GM19468 (cell line): Measurements from ENCODE around the gene WFDC8.
"Not testable (repeated sequence)": the region's sequence is repeated elsewhere in the genome, so short reads cannot be mapped to it uniquely, and the experiment has no call there.

Experiments
- ATAC-seq: cut with Tn5 transposase; IDR thresholded peaks from one replicate; pipeline ENCODE4 v1.9.1; 2021; ENCODE audit warnings: mild to moderate bottlenecking, moderate library complexity, moderate number of reproducible peaks; ENCODE audit not compliant: unreplicated experiment; ENCODE audit errors: extremely low read depth

WFDC8 gene

GRCh38 chr20:45579184-45579583 lies at the start of gene WFDC8:
Gene WFDC8, minus strand, starts transcription at chr20:45579284. Its CDS starts 37 bp downstream, at chr20:45579247.
- no peak for ATAC-seq

GRCh38 chr20:45626540-45626939 lies 47.5 kb upstream of the WFDC8 start:
- no peak for ATAC-seq

GRCh38 chr20:45621593-45621992 lies 42.5 kb upstream of the WFDC8 start:
- no peak for ATAC-seq

GRCh38 chr20:45617591-45617990 lies 38.5 kb upstream of the WFDC8 start:
- no peak for ATAC-seq

GRCh38 chr20:45612314-45612713 lies 33.2 kb upstream of the WFDC8 start:
- no peak for ATAC-seq

- no peak for ATAC-seq
These were observed 32.0 kb upstream of the WFDC8 start for GRCh38 chr20:45611054-45611453.

- ATAC-seq = no peak
These were observed 28.7 kb upstream of the WFDC8 start for GRCh38 chr20:45607810-45608209.

GRCh38 chr20:45595235-45595634 lies 16.2 kb upstream of the WFDC8 start:
- ATAC-seq = no peak

GRCh38 chr20:45593498-45593897 lies 14.4 kb upstream of the WFDC8 start:
- no peak for ATAC-seq

GRCh38 chr20:45592574-45593189 lies 13.6 kb upstream of the WFDC8 start:
- ATAC-seq = no peak

- no peak for ATAC-seq
These were observed 10.6 kb upstream of the WFDC8 start for GRCh38 chr20:45589725-45590124.

GRCh38 chr20:45588800-45589199 lies 9.7 kb upstream of the WFDC8 start:
- no peak for ATAC-seq

- not testable (repeated sequence) for ATAC-seq
These were observed 6.9 kb upstream of the WFDC8 start for GRCh38 chr20:45585986-45586385.

GRCh38 chr20:45584294-45584693 lies 5.2 kb upstream of the WFDC8 start:
- not testable (repeated sequence) for ATAC-seq

GRCh38 chr20:45583502-45583901 lies 4.4 kb upstream of the WFDC8 start:
- ATAC-seq = no peak

- no peak for ATAC-seq
These were observed 2.6 kb upstream of the WFDC8 start for GRCh38 chr20:45581702-45582101.

GRCh38 chr20:45578231-45578630 lies 853 bp downstream of the WFDC8 start:
- ATAC-seq = no peak

GRCh38 chr20:45576995-45577394 lies 2.1 kb downstream of the WFDC8 start:
- no peak for ATAC-seq

GRCh38 chr20:45575931-45576330 lies 3.2 kb downstream of the WFDC8 start:
- no peak for ATAC-seq

- not testable (repeated sequence) for ATAC-seq
These were observed 9.4 kb downstream of the WFDC8 start for GRCh38 chr20:45569650-45570049.

GRCh38 chr20:45564760-45565276 lies 14.3 kb downstream of the WFDC8 start:
- ATAC-seq = no peak

- no peak for ATAC-seq
These were observed 23.9 kb downstream of the WFDC8 start for GRCh38 chr20:45555198-45555597.
